Astrocyte of the hippocampus (primary cell): ENCODE data around the gene PAX8.

ENCODE experiments used
- DNase-seq: peaks from one replicate; pipeline ENCODE4 v3.0.0; 2011; ENCODE audit warnings: low read depth, low spot score

The PAX8 gene

DNA sequence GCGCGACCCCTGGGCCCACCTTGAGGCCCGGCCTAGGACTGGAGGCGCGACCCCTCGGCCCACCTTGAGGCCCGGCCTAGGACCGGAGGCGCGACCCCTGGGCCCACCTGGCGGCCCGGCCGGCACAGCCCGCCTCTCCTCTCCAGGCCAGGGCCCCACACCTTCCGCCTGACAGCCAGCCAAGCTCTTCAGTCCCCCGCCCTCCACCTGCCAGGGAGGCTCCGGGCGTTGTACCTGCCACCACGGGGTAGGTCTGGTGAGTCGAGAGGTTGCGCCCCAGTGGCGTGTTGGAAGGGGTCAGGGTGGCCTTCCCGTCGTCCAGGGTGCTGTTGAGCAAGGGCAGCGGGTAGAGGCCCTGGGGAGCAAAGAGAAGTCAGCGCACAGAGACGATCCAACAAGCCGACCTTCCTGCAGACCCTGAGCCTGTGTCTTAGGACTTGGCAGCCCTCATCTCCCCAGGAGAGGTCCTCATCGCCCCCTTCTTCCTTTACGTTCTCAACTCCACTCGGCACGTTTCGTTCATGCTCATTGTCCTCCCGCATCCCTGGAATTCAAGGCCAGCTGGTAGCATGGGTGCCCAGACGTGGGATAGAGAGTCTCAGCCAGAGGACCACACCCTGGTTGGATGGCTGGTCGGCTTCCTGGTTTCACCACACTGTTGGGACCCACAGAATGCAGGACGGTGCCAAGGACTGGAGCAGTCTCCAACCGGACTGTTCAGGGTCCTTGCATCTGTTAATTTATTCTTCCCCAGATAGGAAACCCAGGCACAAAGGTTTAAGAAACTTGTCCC is 42.2 kb downstream of the PAX8 start:
- no peak for DNase-seq

DNA sequence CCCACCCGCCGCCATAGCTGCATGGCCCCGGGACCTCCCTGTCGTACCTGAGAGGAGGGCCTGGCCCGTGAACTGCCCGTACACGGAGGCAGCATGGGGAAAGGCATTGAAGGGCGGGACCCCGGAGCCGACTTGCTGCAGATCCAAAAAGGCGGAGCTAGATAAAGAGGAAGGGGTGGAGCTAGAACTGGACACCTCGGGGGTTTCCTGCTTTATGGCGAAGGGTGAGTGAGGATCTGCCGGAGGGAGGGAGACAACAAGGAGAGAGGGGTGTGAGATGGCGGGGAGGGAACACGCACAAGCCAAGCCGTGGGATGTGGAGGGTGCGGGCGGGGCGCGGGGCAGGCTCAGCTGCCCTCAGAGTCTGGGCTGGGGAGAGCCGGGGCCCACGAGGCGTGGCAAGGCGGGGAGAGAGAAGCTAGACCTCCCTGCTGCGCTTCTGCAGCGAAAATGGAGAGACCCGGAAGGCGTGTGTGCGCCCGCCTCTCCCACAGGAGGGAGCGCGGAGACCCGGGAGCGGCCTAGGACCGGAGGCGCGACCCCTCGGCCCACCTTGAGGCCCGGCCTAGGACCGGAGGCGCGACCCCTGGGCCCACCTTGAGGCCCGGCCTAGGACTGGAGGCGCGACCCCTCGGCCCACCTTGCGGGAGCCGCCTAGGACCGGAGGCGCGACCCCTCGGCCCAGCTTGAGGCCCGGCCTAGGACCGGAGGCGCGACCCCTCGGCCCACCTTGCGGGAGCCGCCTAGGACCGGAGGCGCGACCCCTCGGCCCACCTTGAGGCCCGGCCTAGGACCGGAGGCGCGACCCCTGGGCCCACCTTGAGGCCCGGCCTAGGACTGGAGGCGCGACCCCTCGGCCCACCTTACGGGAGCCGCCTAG is 43.1 kb downstream of the PAX8 start:
- DNase-seq, result peak; percentile 37

DNA sequence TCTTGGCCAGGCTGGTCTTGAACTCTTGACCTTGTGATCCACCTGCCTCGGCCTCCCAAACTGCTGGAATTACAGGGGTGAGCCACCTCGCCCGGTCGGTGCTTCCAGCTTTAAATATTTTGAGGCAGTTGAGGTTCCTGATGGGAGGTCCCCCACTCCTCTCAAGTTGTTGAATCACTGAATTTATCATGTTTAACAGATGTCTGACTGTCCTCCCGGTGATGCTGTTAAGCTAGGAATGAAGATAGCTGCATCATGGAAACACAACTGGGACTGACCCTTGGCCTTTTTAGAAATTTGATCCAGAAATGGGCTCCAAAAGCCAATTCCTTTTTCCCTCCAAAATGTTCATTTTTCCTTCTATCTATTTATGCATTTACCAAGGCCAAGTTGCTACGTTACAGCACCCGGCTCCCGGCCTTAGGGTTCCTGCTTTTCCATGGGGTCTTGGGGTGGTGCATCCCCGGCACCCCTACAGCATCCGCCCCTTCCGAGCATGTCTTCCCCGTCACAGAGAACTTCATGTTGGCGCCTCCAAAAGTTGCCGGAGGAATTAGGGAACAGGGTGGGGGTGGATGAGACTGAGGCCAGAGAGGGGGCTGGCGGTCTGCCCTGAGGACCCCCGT is 43.9 kb downstream of the PAX8 start:
- DNase-seq, result no peak

DNA sequence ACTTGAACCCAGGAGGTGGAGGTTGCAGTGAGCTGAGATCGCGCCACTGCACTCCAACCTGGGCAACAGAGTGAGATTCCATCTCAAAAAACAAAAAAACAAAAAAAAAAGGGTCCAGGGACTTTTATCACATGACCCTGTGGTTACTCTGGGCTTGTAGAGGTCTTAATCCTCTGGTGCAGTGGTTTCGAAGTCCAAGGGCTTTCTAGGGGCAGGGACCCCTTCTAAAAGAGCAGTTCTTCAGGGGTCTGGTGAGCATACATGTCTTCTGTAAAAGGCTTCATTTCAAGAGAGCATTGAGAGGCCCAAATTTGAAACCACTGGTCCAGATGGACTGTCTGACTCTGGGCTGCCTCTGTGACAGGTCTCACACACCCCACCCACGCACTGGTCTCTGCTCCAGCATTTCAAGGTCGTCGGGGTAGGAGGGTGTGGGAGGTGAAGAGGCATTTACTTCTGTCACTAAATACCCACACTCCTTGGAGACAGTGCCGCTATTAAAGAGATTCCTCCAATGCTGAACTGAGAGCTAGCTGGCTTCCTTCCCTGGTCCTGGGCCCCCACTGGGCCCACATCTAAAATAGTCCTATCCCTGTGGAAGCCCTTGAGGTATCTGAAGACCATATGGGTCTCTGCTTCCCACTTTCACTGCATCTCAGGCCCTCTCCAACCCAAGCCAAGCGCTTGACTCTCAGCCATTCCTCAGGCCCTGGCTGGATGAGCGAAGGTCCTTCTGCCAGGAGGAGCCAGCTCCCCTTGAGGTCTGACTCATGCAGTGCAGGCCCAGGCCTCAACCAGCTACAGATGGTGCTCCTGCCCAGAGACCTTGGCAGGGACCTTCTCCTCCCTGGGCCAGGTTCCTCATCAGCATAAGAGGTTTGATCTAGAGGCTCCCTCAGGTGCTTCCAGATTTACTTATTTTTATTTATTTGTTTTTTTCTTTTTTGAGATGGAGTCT is 44.8 kb downstream of the PAX8 start:
- peak; percentile 35 for DNase-seq

DNA sequence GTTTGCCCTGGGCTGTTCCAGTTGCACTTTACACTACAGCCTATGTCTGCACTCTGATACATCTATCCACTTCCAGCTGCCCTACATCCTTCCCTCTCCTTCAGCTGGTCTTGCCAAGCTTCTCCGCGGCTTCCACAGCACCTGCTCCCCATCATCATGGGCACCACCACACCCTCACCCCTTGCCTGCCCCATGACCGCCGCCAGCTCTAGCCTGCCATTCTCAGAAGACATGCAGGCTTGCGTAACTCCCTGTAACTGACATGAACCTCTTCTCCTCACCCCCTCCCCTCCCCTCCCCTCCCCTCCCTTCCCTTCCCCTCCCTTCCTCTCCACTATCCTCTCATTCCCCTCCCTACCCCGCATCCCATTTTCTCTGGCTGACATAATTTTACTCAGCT is 46.0 kb downstream of the PAX8 start:
- no peak for DNase-seq

DNA sequence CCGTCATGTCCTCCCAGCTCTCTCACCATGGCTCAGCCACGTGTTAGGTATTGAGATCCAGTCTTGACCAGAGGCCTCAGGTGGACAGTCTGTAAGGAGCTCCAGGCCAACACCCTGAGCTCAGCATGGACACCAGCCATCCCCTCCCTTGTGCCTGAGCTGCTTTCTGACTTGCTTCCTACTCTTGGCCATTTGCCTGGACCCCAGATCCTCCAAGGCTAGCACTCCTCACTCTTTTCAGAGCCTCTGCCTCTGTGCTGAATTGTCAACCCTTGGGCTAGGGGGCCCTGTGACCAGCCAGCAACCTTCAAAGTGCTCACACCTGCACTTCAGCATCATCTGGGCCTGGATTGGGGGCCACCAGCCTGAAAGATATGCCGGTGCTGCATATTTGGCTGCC is 46.6 kb downstream of the PAX8 start:
- no peak for DNase-seq

DNA sequence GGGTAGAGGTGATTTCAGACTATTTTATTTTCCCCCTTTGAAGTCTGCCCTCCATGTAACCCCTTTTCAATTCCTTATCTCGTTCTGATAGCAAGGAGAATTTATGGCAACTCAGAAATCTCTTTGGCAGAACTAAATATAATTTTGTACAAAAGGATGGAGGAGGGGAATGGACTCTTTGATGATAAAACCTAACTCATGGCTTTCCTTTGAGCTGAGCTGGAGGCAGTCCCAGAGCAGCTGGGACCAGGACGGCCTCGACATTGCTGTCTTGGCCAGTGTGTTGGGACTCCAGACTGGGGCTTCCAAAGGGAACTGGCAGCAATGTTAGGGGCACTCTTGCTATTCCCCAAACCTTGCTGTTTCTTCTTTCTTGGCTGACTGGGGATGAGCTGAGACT is 47.7 kb downstream of the PAX8 start:
- no peak for DNase-seq

DNA sequence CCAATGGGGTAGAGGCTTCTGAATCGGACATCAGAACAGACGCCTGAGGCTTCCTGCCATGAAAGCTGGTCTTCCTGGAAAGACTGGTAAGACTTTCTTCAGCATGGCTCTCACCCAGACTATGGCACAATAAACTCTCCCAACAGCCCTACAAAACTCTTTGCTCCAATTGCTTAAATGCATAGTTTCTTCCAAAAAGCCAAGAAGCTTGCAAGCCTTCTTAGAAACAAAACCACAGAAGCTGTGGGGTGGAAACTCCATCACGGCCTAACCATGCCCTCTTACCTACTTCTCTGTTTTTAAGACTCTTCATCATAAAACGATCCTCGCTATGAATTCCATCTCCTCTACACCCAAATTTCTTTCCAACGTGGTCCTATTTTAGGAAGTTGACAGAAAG is 48.2 kb downstream of the PAX8 start:
- DNase-seq, result no peak

DNA sequence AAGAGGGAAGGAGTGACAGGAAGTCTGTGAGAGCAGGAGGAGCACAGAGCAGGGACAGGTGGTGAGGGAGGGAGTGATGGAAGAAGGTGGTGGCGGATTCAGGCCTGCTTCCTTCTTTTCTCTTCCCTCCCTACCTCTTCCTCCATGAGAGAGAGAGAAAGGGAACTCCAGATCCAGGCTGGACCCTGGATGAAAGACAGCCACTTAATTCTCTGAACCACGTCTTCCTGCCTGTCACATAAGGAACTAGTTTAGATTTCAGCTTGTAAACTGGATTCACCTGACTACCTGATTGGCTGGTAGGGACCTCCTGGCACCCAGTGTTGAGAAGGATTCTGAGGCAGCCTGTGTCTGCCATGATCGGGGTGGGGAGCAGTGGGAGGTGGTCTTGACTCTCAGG is 48.9 kb downstream of the PAX8 start:
- no peak for DNase-seq

DNA sequence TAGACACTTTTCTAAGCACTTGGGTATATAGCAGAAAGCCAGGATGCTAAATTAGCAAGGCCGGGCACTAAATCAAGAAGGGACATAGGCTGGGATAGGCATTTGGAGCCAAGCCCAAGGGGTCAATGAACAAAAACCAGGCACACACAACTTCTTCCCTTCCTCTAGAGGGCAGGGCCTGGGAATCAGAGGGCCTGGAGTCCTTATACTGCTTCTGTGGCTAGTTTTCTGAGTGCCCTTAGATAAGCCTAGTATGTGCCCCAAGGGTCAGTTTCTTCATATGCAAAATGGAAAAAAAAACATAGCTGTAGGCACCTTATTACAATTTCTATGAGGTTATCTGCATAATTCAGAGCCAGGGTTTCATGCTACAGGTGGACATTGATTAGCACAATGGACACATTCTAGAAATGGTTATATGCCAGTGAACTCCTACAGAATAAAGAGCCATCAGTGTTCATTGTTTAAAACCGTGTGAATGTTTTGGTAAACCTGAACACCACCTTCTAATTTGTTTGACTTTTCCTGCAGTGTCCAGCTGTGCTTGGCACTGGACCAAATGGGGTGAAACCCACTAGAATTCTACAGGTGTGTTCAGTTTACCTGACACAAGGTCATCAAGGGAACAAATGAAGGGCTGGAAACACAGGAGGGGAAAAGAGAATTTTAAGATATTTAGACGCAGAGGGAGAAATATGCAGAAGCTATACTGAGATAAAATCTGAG is 49.6 kb downstream of the PAX8 start:
- no peak for DNase-seq

DNA sequence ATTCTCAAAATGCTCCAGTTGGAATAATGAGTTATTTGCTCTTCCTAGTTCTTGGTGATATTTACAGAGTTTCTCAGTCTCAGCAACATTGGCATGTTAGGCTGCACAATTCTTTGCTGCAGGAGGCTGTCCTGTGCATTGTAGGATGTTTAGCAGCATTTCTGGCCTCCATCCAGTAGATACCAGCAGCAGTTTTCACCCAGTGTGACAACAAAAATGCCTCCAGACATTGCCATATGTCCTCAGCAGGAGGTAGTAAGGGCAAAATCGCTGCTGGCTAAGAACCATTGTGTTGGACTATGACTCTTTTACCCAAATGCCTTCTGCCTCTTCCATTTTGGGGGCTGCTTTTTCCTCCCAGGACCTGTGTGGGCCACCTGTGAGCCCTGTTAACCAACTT is 50.4 kb downstream of the PAX8 start:
- DNase-seq, result no peak

DNA sequence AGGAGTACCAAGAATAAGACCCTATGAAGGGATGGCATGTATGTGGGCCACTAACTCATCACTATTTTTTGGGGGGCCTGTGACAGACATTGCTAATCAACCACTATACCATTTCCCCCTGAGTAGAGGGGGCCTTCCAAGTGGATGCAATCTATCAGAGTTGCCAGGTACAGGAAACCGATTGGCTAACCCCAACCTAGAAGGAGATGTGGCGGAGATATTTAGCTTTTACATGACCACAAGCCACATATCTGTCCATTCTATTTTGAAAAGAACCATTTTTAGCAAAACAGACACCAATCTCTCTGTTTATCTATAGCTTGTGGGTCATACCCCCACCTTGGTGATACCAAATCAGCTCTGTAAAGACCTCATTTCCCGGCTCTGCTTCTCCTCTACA is 51.0 kb downstream of the PAX8 start:
- no peak for DNase-seq

DNA sequence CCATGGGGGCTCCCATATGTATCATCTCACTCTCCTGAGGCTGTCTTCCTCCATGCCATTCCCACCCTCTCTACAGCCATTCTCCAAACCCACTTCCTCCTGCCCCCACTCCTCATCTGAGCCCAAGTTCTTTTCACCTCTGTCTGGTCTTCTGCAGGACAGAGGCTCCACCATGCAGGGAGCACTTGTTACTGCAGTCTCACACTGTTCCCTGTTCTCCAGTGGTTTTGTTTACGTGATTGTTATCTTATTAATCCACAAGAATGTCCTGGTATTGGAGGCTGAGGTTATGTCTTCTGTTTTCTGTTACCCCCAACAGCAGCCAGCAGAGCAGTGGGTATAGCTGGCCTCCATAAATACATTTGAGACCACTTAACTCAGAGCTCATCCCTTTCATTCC is 51.4 kb downstream of the PAX8 start:
- no peak for DNase-seq

DNA sequence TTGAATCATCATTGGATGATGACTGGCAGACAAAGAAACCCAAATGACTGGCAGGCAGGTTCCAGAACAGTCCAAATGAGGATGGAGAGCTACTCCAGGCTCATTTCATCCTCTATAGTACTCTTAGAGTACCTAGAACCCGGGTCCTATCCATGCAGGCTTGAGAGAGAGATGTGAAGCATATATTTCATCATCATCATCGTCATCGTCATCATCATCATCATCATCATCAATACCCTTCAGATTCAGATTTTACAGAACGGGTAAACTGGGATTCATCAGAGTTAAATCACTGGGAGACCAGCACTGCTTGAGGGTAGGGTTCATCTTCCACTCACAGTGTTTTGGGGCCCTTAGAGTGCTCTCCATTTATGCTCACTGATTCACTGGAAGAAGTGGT is 52.3 kb downstream of the PAX8 start:
- DNase-seq, result no peak

DNA sequence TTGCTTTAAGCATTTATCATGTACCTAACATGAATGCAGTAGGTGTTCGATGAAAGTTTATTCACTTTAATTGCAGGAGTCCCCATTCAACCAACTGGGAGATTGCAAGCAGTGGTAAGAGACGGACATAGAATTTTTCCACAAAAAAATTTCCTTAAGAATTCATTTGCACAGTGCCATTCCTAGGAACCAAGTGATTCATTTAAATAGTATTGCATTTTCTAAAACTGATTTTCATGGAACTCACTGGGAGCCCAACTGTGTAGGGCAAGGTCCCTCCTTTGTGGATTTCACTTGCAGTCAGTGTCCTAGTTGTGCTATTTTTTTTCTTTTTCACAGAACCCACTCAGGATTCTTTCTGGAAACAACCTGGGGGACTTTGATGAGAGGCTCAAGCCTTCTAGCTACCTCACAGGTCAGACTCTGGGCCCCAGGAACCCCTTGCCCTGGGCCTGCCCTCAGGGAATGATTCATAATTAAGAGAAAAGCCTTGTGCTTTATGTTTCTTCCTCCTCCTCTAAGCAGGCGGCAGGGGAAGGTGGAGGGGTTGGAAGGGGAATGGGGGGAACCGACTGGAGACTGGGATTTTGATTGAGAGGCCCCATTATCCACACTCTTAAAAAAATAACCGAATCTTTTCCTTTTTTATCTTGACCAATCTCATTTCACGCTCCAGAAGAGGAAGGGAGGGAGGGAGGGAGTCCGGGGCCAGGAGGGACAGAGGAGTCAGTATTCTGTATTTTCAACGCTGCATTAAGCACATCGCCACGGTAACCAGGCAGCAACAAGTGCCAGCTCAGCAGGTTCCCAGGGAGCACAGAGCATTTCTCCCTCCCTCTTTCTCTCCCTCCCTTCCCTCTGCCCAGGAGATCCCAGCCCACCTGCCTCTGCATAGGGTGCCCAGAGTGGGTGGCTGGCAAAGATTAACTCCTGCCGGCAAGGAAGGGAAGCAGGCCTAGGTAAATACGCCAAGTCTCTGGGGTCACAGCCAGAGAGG is 53.2 kb downstream of the PAX8 start:
- DNase-seq, result peak; percentile 94

DNA sequence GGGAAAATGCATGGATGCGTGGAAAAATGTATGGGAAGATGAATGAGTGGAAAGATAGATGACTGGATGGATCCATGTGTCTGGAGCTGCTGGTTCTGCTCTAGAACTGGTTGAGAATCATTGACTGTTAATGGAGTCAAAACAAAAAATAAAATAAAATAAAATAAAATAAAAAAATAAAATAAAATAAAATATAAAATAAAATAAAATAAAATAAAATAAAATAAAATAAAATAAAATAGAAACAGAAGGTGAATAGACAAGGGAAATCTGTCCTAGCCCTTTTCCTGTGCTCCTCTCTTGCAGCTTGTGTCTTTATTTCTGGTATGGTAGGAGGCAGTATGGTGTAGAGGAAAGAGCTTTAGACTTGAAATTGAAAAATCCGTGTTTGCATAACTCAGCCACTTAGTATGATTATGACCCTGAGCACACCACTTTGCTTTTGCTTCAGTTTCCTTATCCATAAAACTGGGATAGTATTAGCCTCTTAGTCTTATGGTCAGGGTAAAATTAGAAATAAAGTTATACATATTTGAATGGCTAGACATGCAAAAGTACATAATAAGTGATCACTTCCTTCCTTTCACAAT is 54.0 kb downstream of the PAX8 start:
- DNase-seq, result no peak

DNA sequence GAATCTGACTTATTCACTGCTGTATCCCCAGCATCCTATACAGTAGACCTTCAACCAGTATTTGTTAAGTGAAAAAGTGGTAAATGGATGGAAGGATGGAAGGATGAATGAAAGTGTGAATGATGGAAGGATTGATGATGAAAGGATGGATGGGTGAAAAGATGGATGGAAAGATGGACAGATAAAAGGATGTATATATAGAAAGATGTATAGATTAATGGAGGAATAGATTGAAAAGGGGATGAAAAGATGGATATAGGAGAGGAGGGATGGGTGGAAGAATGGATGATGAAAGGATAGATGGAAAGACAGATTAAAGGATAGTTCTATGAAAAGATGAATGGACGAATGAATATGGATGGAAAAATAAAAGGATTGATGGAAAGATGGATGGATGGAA is 54.9 kb downstream of the PAX8 start:
- DNase-seq, result no peak

DNA sequence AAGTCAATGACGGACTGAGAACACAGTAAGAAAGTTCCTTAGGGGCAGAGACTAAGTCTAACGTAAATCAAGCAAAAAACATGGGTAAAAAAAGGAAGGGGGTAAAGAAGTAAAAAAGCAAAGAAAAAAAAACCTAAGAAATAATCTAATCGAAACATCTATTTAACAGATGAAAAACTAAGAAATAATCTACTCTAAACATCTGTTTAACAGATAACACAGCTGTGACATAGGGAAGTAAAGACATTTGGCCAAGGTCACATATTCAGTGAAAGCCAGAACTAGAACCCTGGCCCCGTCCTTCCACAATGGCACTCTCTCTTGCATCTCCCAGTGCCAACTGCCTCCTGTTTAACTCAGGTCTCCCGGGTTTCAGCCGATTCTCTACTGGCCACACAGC is 56.9 kb downstream of the PAX8 start:
- no peak for DNase-seq
